HG03196 (cell line): ENCODE data around the gene CLEC16A.

Experiments
- ATAC-seq: cut with Tn5 transposase; IDR thresholded peaks from one replicate; pipeline ENCODE4 v1.9.1; 2021; ENCODE audit not compliant: unreplicated experiment

The CLEC16A gene

GRCh38 chr16:10987361-10988163, 43.2 kb downstream of the CLEC16A start:
- ATAC-seq = no peak

- ATAC-seq = peak; percentile 46
These were observed 43.9 kb downstream of the CLEC16A start for GRCh38 chr16:10988164-10988803.

- ATAC-seq = no peak
These were observed 44.5 kb downstream of the CLEC16A start for GRCh38 chr16:10988879-10989278.

- no peak for ATAC-seq
These were observed 45.2 kb downstream of the CLEC16A start for GRCh38 chr16:10989559-10989958.

GRCh38 chr16:10990378-10990777, 46.0 kb downstream of the CLEC16A start:
- ATAC-seq = no peak

- no peak for ATAC-seq
These were observed 47.7 kb downstream of the CLEC16A start for GRCh38 chr16:10992112-10992511.

- ATAC-seq = no peak
These were observed 48.4 kb downstream of the CLEC16A start for GRCh38 chr16:10992797-10993196.

- no peak for ATAC-seq
These were observed 49.3 kb downstream of the CLEC16A start for GRCh38 chr16:10993649-10994048.

GRCh38 chr16:10994571-10994970, 50.2 kb downstream of the CLEC16A start:
- ATAC-seq = no peak

- ATAC-seq = no peak
These were observed 51.2 kb downstream of the CLEC16A start for GRCh38 chr16:10995565-10995964.

GRCh38 chr16:10997485-10997884, 53.1 kb downstream of the CLEC16A start:
- no peak for ATAC-seq

GRCh38 chr16:10999300-10999699, 54.9 kb downstream of the CLEC16A start:
- no peak for ATAC-seq

GRCh38 chr16:11001611-11002010, 57.2 kb downstream of the CLEC16A start:
- no peak for ATAC-seq

- no peak for ATAC-seq
These were observed 58.8 kb downstream of the CLEC16A start for GRCh38 chr16:11003141-11003540.

- no peak for ATAC-seq
These were observed 60.0 kb downstream of the CLEC16A start for GRCh38 chr16:11004351-11004750.

GRCh38 chr16:11004973-11005610, 60.7 kb downstream of the CLEC16A start:
- ATAC-seq = no peak

GRCh38 chr16:11005611-11005975, 61.2 kb downstream of the CLEC16A start:
- no peak for ATAC-seq

GRCh38 chr16:11006656-11007055, 62.3 kb downstream of the CLEC16A start:
- ATAC-seq = no peak

- ATAC-seq = no peak
These were observed 63.4 kb downstream of the CLEC16A start for GRCh38 chr16:11007714-11008280.

GRCh38 chr16:11009027-11009755, 64.8 kb downstream of the CLEC16A start:
- ATAC-seq = no peak

- ATAC-seq = no peak
These were observed 66.3 kb downstream of the CLEC16A start for GRCh38 chr16:11010575-11011221.
